HG03066 (cell line): Measurements from ENCODE around the gene ALPK3.

Experiments used
- ATAC-seq: cut with Tn5 transposase; IDR thresholded peaks from one replicate; pipeline ENCODE4 v1.9.1; 2021; ENCODE audit warnings: low read depth; ENCODE audit not compliant: unreplicated experiment

ALPK3 gene

DNA sequence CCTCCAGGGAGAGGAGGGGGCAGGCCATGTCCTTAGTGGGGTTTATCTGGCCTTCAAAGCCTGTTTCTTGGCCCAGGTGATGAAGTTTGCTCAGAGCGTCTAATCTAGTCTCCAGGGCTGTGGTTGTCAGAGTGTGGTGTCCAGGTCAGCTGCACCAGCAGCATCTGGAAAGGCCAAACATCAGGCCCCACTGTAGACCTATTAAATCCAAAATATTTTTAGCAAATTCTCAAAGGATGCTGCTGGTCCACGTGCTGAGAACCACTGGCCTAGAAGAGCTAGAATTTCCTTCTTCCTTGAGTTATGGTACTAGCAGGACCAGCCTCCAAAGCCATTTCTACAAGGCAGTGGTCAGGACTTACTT lies 96.2 kb downstream of the ALPK3 start:
- ATAC-seq = no peak

DNA sequence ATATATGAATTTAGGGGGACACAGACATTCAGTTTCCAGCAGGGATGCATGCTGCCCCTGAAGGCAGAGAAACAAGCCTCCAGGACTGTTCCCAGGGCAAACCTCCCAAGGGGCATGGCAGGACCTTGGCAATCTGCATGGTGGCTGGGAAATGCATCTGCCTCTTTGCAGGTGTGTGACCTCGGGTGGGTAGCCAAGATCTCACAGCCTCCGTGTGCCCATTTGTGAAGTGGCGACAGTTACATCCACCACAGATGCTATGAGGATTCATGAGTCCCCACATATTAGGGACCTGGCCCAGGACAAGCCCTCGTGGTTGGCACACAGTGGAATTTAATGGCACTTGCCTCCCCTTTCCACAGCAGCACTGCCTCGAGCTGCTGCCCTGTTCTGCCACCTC lies 97.2 kb downstream of the ALPK3 start:
- ATAC-seq = peak; percentile 3

DNA sequence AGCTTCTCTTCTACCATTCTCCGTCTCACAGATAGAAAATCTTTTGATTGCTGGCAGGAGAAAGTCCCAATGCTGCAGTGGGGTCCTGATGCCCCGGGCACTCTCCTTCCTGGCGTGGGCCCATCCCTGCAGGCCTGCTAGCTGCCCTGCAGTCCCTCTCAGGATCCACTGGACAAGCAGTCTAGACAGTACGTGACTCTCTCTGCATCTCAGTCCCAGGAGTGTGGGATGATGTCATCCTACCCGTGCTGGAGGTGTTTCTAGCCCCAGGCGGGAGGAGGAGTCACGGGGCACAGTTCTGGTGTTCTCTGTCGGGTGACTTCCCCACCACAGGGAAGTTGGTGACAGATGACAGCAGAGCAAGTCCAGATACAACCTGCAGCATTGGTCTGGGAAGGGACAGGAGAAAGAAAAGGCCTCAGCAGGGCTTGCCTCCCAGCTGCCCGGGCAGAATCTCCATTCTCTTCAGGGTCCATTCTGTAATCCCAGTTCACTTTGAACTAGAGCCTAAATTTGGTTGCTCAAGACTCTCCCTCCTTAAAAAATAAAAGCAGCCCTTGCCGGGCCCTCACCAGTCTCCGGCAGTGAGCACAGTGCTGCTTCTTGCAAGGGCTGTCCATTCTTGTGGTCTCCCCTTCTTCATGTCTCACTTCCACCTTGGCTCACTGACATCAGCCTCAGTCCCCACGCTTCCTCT lies 97.9 kb downstream of the ALPK3 start:
- ATAC-seq = peak; percentile 96

DNA sequence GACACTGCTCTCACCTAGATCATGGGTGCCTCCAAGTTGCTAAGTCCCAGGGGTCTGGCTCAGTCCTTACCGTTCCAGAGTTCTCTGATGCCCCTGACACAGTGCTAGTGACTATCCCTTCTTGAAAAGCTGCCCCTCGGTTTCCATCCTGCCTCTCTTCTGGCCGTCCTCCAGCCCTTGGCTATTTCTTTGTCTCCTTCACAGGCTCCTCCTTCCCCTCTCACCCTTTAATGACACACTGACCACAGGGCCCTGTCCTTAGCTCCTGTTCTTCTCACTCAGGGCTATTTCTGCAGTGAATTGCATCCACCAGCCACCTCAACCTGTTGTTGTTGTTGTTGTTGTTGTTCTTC lies 98.4 kb downstream of the ALPK3 start:
- ATAC-seq = no peak

DNA sequence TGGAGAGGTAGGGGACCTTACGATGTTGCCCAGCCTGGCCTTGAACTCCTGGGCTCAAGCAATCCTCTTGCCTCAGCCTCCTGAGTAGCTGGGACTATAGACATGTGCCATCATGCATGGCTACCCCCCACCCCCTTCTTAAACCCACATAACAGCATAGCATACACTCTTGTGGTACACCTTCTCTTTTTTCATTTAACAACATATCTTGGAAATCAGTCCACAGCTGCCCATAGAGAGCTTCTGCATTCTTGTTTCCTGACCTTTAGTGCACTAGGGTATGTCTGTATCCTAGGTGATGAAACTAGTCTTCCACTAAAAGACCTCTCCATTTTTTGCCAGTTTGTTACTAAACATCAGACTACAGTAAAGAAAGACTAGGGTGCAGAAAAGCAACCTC lies 100.3 kb downstream of the ALPK3 start:
- ATAC-seq = no peak

DNA sequence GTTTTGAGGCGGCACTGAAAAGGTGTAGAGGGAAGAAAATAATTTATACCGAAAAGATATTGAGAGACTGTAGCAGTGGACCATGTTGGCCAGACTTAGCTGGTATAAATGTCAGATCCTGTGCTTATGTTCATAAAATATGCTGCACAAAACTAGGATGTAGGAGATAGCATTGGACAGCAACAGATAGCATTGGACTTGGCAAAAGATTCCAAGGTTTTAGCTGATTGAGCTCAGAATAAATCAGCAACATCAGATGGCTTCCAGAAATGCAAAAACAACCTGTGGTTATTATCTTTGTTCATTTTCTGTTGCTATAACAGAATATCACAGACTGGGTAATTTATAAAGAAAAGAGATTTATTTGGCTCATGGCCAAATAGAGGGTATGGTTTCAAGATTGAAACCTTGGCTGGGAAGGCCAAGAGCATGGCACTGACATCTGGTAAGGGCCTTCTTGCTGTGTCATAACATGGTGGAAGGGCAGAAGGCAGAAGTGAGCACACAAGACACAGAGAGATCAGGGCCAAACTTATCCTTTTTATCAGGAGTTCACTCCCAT lies 102.0 kb downstream of the ALPK3 start:
- no peak for ATAC-seq

DNA sequence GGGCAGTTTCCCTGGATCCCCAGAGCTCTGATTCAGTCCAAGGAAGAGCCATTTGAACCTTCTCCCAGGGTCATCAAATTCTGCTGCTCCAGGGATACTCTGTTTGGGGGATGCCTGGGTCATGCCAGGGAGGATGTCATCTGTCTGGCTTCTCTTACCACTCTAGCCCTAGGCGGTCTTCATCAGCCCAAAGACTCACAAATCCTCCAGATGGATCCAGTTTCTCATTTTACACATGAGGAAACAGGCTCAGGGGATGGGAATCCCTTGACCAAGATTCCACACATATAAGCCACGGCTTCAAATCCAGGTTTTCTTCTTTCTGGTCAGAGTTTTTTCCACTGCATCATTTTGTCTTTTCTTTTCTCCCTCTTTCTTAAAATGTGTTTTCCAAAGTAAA lies 104.0 kb downstream of the ALPK3 start:
- no peak for ATAC-seq

DNA sequence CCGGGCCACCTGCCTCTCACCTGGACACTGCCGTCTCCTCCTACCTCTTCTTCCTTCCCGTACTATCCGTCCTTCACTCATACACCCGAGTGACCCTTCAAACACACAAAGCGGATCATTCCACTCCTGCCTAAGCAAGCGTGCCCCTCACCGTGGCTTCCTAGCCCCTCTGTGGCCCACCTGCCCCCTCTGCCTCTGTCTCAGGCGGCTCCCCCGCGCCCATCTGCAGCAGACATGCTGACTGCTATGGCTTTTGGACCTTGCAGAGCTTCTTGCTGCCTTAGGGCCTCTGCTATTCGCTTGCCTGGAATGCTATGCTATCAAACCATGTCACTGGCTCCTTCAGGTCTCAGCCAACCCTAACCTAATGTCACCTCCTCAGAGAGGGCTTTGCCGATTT lies 105.4 kb downstream of the ALPK3 start:
- ATAC-seq = no peak
